C4-2B (cell line): ENCODE measurements around the gene ZNF680.

Experiments used
- CTCF ChIP-seq: fragments of 450-650 bp; conservative IDR thresholded peaks from 2 replicates; pipeline ENCODE4 v1.5.1; 2017; ENCODE audit warnings: mild to moderate bottlenecking
- ZFX ChIP-seq: fragments of 450-650 bp; IDR thresholded peaks from 2 replicates; pipeline ENCODE4 v1.6.1; 2017

- TF ChIP-seq CTCF (no peak), ZFX (no peak)
These were observed 28.1 kb upstream of the ZNF680 start for GRCh38 chr7:64590971-64591370.
